ENCODE data around the gene PROZ. TPM values are rescaled to one million over a fixed set of nuclear protein-coding genes. Genes with fewer than 3 reads are reported as not detected.

The PROZ gene
- total and polyA plus RNA-seq, 2 of the 13 experiments (the other 11 are each of a cell fraction or from before 2014, with no cell fraction given) = 5.6 to 22.5 TPM

DNA sequence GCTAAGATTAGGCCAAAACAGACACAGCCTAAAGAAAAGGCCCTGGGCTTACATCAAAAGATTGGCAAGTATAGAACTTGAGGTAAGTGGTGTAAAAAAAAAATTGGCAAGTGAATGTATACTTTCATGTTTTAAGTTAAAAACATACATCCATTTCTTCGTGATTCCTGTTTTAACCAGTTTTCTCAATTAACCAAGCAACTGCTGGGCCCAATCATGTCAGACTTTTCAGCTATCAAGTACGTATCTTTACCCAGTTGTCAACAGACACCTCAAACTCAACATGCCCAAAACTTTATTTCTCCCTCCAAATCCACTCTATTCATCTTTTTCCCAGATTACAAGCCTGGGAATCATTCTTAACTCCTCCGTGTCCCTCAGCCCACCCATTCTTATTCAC lies 49.0 kb downstream of the PROZ start:
- in situ Hi-C loops (cut with HindIII; ENCODE audit: extremely low pct_ligation_motif_present, low pct_unique_long_range_greater_than_20kb) (no loop called here), intact Hi-C loops (cut with micrococcal nuclease; ENCODE audit: unreplicated experiment) (loop anchor here (5.0 kb wide), 1 partner anchor 50 kb away; the partner anchor contains the start of gene PROZ)
- Histone ChIP-seq H3K4me1 (ENCODE audit: insufficient read depth, low read length) (peaks cover 67% of the 10 kb centered on the region), H3K27ac (ENCODE audit: extremely low read length, insufficient read depth, low read length) (peak overlapping the region; percentile 92), H4K20me1 (ENCODE audit: insufficient read depth, low read length) (peaks cover 23% of the 10 kb centered on the region), H3K9ac (ENCODE audit: insufficient read depth, low read depth, low read length) (peak overlapping the region; percentile 96), H3K27me3 (ENCODE audit: control insufficient read depth in 1 of 2, insufficient read depth in 2 of 2, low read length in 2 of 2) (no peaks in the 10 kb centered on the region), H2AFZ (ENCODE audit: low read length) (no peak overlapping the region), H3K4me2 (ENCODE audit: low read depth, low read length) (peak overlapping the region; percentile 82), H3K9me3 (ENCODE audit: low read length) (no peaks in the 10 kb centered on the region), H3K4me3 (replicated peaks in 1 of 3; ENCODE audit: insufficient read depth in 1 of 3, low read depth in 2 of 3, low read length in 3 of 3) (peak overlapping the region; percentile 76 to 96 (median 85)), H3K36me3 (replicated peaks in 1 of 2; ENCODE audit: control insufficient read depth in 1 of 2, insufficient read depth in 2 of 2, low read length in 2 of 2) (peaks cover 0 to 32% of the 10 kb centered on the region in 2 experiments; a peak in 3 of 5 replicates), H3K79me2 (ENCODE audit: insufficient read depth, low read length) (peaks cover 88% of the 10 kb centered on the region)
- TF ChIP-seq, protein P1, sequence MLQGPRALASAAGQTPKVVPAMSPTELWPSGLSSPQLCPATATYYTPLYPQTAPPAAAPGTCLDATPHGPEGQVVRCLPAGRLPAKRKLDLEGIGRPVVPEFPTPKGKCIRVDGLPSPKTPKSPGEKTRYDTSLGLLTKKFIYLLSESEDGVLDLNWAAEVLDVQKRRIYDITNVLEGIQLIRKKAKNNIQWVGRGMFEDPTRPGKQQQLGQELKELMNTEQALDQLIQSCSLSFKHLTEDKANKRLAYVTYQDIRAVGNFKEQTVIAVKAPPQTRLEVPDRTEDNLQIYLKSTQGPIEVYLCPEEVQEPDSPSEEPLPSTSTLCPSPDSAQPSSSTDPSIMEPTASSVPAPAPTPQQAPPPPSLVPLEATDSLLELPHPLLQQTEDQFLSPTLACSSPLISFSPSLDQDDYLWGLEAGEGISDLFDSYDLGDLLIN (CRISPR knock-in tag; IDR thresholded peaks at IDR 0.05; ENCODE audit: borderline replicate concordance) = no peak
- TF ChIP-seq NFKB2 (CRISPR knock-in tag; IDR thresholded peaks at IDR 0.05; ENCODE audit: borderline replicate concordance) (no peak), HIVEP1 (CRISPR knock-in tag; IDR thresholded peaks at IDR 0.05) (no peak), ZNF567 (CRISPR knock-in tag; IDR thresholded peaks at IDR 0.05; ENCODE audit: borderline replicate concordance) (no peak), ZNF569 (CRISPR knock-in tag; IDR thresholded peaks at IDR 0.05; ENCODE audit: borderline replicate concordance) (no peak), NFE2 (CRISPR knock-in tag; IDR thresholded peaks at IDR 0.05) (no peak), ATF7-NPFF (CRISPR knock-in tag; IDR thresholded peaks at IDR 0.05; ENCODE audit: low read depth) (no peak), FLYWCH1 (CRISPR knock-in tag; IDR thresholded peaks at IDR 0.05) (no peak), ZNF180 (CRISPR knock-in tag; IDR thresholded peaks at IDR 0.05; ENCODE audit: borderline replicate concordance, low read depth) (no peak), ZFY (CRISPR knock-in tag; IDR thresholded peaks at IDR 0.05) (no peak), TBL1XR1 (IDR thresholded peaks at IDR 0.05; ENCODE audit: borderline replicate concordance, low read length, partially characterized antibody) (no peak), ARHGAP35 (CRISPR knock-in tag; IDR thresholded peaks at IDR 0.05; ENCODE audit: borderline replicate concordance) (no peak), MXD4 (CRISPR knock-in tag; IDR thresholded peaks at IDR 0.05) (no peak)
- TF ChIP-seq, protein P2, sequence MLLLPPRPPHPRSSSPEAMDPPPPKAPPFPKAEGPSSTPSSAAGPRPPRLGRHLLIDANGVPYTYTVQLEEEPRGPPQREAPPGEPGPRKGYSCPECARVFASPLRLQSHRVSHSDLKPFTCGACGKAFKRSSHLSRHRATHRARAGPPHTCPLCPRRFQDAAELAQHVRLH (CRISPR knock-in tag; IDR thresholded peaks at IDR 0.05; ENCODE audit: borderline replicate concordance, low read depth) = no peak
- TF ChIP-seq, protein P3, sequence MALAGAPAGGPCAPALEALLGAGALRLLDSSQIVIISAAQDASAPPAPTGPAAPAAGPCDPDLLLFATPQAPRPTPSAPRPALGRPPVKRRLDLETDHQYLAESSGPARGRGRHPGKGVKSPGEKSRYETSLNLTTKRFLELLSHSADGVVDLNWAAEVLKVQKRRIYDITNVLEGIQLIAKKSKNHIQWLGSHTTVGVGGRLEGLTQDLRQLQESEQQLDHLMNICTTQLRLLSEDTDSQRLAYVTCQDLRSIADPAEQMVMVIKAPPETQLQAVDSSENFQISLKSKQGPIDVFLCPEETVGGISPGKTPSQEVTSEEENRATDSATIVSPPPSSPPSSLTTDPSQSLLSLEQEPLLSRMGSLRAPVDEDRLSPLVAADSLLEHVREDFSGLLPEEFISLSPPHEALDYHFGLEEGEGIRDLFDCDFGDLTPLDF (CRISPR knock-in tag; IDR thresholded peaks at IDR 0.05) = no peak
- WGBS (ENCODE audit: low lambda C conversion rate) = 22% methylated on average over 3 of the region's 3 CpGs
- ATAC-seq (no peak), DNase-seq (ENCODE audit: low spot score) (no peak), FAIRE-seq (peak; percentile 15)
- ChIA-PET POLR2A (no interaction called here), CTCF (ENCODE audit: low intra/inter-chr PET ratio, low total read pairs) (no interaction called here)
- BruUV-seq (replicated peaks) = no TSS peak

Data from HepG2 (cell line).